SK-N-MC (cell line): Measurements from ENCODE around the gene GABARAP.
A peak's percentile ranks its signal among the peaks of the same experiment; 100 is the strongest.

Experiments
- DNase-seq: peaks from one replicate; pipeline ENCODE4 v3.0.0-alpha.2; 2011; ENCODE audit warnings: low read depth, low spot score
- H3K27ac ChIP-seq: fragments of 200-600 bp; sonication (generic); 2 replicates; pipeline ENCODE4 v1.5.1; 2016; ENCODE audit warnings: mixed run types
- H3K36me3 ChIP-seq: fragments of 200-600 bp; sonication (generic); 2 replicates; pipeline ENCODE4 v1.6.1; 2017; ENCODE audit warnings: antibody characterized with exemption, low read length, mixed read lengths; ENCODE audit not compliant: insufficient read depth
- H3K4me3 ChIP-seq: fragments of 200-600 bp; sonication (generic); 2 replicates; pipeline ENCODE4 v1.5.1; 2016
- H3K9ac ChIP-seq: fragments of 200-600 bp; sonication (generic); 2 replicates; pipeline ENCODE4 v1.8.0; 2017; ENCODE audit warnings: mixed run types, mixed read lengths; ENCODE audit not compliant: insufficient read length
- H3K9me3 ChIP-seq: fragments of 200-600 bp; sonication (generic); 2 replicates; pipeline ENCODE4 v1.6.1; 2017; ENCODE audit warnings: low read depth, mild to moderate bottlenecking, antibody characterized with exemption, low read length, moderate library complexity, mixed read lengths
- EZH2 ChIP-seq: fragments of 200-600 bp; sonication (generic); IDR thresholded peaks from one replicate; pipeline ENCODE4 v1.6.1; 2017; ENCODE audit warnings: antibody characterized with exemption
- FOXP2 ChIP-seq: optimal IDR thresholded peaks from 2 replicates; pipeline ENCODE3; 2011; ENCODE audit warnings: mild to moderate bottlenecking, moderate library complexity; ENCODE audit not compliant: insufficient read depth; ENCODE audit errors: extremely low read length, control extremely low read depth
- POLR2AphosphoS5 ChIP-seq: IDR thresholded peaks from 2 replicates; pipeline ENCODE4 v1.6.1; 2012; ENCODE audit warnings: mild to moderate bottlenecking, low read depth, low read length, borderline replicate concordance

Gene GABARAP

GRCh38 chr17:7218758-7219157, 23.5 kb downstream of the GABARAP start:
- Histone ChIP-seq H3K9me3 (no peaks in the 10 kb centered on the region), H3K9ac (peak overlapping the region; percentile 82), H3K36me3 (peaks cover 27% of the 10 kb centered on the region), H3K4me3 (peak overlapping the region; percentile 90), H3K27ac (peak overlapping the region; percentile 98)
- DNase-seq: no peak
- TF ChIP-seq POLR2AphosphoS5: 0 out of 2 replicates have a peak, but pooled peaks have one; percentile 32
- TF ChIP-seq EZH2: no peak
- no peak for TF ChIP-seq FOXP2

- peaks cover 21% of the 10 kb centered on the region; the same call in 1 of the 2 replicates for H3K36me3 ChIP-seq
- no peaks in the 10 kb centered on the region for H3K9me3 ChIP-seq
- peak overlapping the region; percentile 98 for H3K27ac ChIP-seq
- TF ChIP-seq POLR2AphosphoS5 (no peak), EZH2 (no peak), FOXP2 (no peak)
- H3K9ac ChIP-seq: peak overlapping the region; percentile 39
- DNase-seq: no peak
- H3K4me3 ChIP-seq: peak overlapping the region; percentile 72
Measured at GRCh38 chr17:7218166-7218565, 24.1 kb downstream of the GABARAP start.

- Histone ChIP-seq H3K9ac (peak overlapping the region; percentile 77), H3K9me3 (no peaks in the 10 kb centered on the region), H3K36me3 (peaks cover 14% of the 10 kb centered on the region; the same call in 1 of the 2 replicates), H3K27ac (peak overlapping the region; percentile 98), H3K4me3 (peak overlapping the region; percentile 89)
- TF ChIP-seq FOXP2: no peak
- TF ChIP-seq EZH2: no peak
- no peak for TF ChIP-seq POLR2AphosphoS5
- no peak for DNase-seq
Measured at GRCh38 chr17:7217113-7217987, 24.9 kb downstream of the GABARAP start.

- Histone ChIP-seq H3K4me3 (peak overlapping the region; percentile 89), H3K9ac (peak overlapping the region; percentile 77), H3K9me3 (no peaks in the 10 kb centered on the region), H3K27ac (peak overlapping the region; percentile 67), H3K36me3 (peaks cover 6% of the 10 kb centered on the region; the same call in 1 of the 2 replicates)
- TF ChIP-seq FOXP2 (no peak), EZH2 (no peak), POLR2AphosphoS5 (no peak)
- DNase-seq: no peak
Measured at GRCh38 chr17:7216242-7217112, 25.8 kb downstream of the GABARAP start.

GRCh38 chr17:7215652-7216180, 26.5 kb downstream of the GABARAP start:
- H3K27ac ChIP-seq: peak overlapping the region; percentile 79
- no peaks in the 10 kb centered on the region for H3K36me3 ChIP-seq
- peak overlapping the region; percentile 38 for H3K9ac ChIP-seq
- H3K4me3 ChIP-seq: peak overlapping the region; percentile 89
- no peak for TF ChIP-seq POLR2AphosphoS5
- no peak for TF ChIP-seq FOXP2
- TF ChIP-seq EZH2: no peak
- no peak for DNase-seq
- H3K9me3 ChIP-seq: no peaks in the 10 kb centered on the region

- H3K36me3 ChIP-seq: no peaks in the 10 kb centered on the region
- no peak for DNase-seq
- peak overlapping the region; percentile 89 for H3K4me3 ChIP-seq
- TF ChIP-seq FOXP2 (no peak), POLR2AphosphoS5 (no peak), EZH2 (no peak)
- H3K9ac ChIP-seq: no peak overlapping the region
- no peaks in the 10 kb centered on the region for H3K9me3 ChIP-seq
- H3K27ac ChIP-seq: peak overlapping the region; percentile 79
Measured at GRCh38 chr17:7215136-7215638, 27.1 kb downstream of the GABARAP start.

- Histone ChIP-seq H3K27ac (peak overlapping the region; percentile 77; the same call in 1 of the 2 replicates), H3K9ac (no peak overlapping the region)
Measured at GRCh38 chr17:7214300-7215135, 27.7 kb downstream of the GABARAP start.

More at GRCh38 chr17:7214300-7215135, 27.7 kb downstream of the GABARAP start:
- Histone ChIP-seq H3K4me3 (peak overlapping the region; percentile 89), H3K9me3 (no peaks in the 10 kb centered on the region), H3K36me3 (no peaks in the 10 kb centered on the region)
- TF ChIP-seq POLR2AphosphoS5 (no peak), FOXP2 (peak; percentile 37)
- DNase-seq: peak; percentile 70
